ENCODE results near the gene CHST3.

DNA sequence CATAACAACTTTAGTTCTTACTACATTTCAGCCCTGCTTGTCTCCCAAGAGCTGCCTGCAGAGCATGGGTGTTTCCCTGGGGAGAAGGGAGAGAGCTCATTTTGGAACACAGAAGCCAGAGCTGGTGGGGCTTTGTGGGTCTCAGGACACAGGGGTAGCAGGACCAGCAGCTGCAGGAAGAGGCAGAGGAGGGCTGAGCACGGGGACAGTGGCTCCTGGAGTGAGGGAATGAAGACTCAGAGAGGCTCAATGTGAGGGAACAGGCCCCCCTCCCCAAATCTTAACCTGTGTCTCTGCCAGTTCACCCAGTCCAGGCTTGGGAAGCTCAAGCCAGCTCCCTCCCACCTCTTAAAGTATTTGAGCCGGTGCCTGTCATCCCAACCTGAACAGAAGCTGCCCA lies 50.0 kb downstream of the CHST3 start:
- TF ChIP-seq TAF1 (IDR thresholded peaks at IDR 0.05; ENCODE audit: low read depth) (no peak), YY1 (IDR thresholded peaks at IDR 0.05; ENCODE audit: low read depth) (no peak), RAD21 (IDR thresholded peaks at IDR 0.05; ENCODE audit: low read depth) (no peak), NFIC (IDR thresholded peaks at IDR 0.05) (no peak), CEBPB (IDR thresholded peaks at IDR 0.05) (no peak), CREB1 (IDR thresholded peaks at IDR 0.05; ENCODE audit: low read depth) (no peak), EP300 (IDR thresholded peaks at IDR 0.05; ENCODE audit: borderline replicate concordance) (no peak), EGR1 (IDR thresholded peaks at IDR 0.05) (no peak), TCF12 (IDR thresholded peaks at IDR 0.05; ENCODE audit: low read depth) (no peak), TEAD4 (IDR thresholded peaks at IDR 0.05) (no peak), FOXM1 (IDR thresholded peaks at IDR 0.05; ENCODE audit: borderline replicate concordance, low read depth) (no peak)
- TF ChIP-seq, protein P1, sequence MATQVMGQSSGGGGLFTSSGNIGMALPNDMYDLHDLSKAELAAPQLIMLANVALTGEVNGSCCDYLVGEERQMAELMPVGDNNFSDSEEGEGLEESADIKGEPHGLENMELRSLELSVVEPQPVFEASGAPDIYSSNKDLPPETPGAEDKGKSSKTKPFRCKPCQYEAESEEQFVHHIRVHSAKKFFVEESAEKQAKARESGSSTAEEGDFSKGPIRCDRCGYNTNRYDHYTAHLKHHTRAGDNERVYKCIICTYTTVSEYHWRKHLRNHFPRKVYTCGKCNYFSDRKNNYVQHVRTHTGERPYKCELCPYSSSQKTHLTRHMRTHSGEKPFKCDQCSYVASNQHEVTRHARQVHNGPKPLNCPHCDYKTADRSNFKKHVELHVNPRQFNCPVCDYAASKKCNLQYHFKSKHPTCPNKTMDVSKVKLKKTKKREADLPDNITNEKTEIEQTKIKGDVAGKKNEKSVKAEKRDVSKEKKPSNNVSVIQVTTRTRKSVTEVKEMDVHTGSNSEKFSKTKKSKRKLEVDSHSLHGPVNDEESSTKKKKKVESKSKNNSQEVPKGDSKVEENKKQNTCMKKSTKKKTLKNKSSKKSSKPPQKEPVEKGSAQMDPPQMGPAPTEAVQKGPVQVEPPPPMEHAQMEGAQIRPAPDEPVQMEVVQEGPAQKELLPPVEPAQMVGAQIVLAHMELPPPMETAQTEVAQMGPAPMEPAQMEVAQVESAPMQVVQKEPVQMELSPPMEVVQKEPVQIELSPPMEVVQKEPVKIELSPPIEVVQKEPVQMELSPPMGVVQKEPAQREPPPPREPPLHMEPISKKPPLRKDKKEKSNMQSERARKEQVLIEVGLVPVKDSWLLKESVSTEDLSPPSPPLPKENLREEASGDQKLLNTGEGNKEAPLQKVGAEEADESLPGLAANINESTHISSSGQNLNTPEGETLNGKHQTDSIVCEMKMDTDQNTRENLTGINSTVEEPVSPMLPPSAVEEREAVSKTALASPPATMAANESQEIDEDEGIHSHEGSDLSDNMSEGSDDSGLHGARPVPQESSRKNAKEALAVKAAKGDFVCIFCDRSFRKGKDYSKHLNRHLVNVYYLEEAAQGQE (IDR thresholded peaks at IDR 0.05; ENCODE audit: low read depth) = no peak
- TF ChIP-seq, protein P2, sequence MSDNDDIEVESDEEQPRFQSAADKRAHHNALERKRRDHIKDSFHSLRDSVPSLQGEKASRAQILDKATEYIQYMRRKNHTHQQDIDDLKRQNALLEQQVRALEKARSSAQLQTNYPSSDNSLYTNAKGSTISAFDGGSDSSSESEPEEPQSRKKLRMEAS (IDR thresholded peaks at IDR 0.05) = no peak
- TF ChIP-seq, protein P3, sequence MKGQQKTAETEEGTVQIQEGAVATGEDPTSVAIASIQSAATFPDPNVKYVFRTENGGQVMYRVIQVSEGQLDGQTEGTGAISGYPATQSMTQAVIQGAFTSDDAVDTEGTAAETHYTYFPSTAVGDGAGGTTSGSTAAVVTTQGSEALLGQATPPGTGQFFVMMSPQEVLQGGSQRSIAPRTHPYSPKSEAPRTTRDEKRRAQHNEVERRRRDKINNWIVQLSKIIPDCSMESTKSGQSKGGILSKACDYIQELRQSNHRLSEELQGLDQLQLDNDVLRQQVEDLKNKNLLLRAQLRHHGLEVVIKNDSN (IDR thresholded peaks at IDR 0.05) = no peak
